Mesenchymal stem cell (in vitro differentiated cells and primary cell): Measurements from ENCODE around the gene BTF3.
"Not testable (repeated sequence)": the region's sequence is repeated elsewhere in the genome, so short reads cannot be mapped to it uniquely, and the experiment has no call there.

Source experiments
- DNase-seq: peaks from one replicate; pipeline ENCODE4 v3.0.0-alpha.2; 2013
- H2AFZ ChIP-seq: one replicate; pipeline ENCODE4 v1.6.1; 2013; ENCODE audit warnings: low read depth, mild to moderate bottlenecking, control low read depth, inconsistent platforms, low read length, moderate library complexity
- H2AK5ac ChIP-seq: 2 replicates; pipeline ENCODE4 v1.6.1; 2013; ENCODE audit warnings: low read length, moderate library complexity, mild to moderate bottlenecking, inconsistent platforms; ENCODE audit not compliant: severe bottlenecking
- H2BK120ac ChIP-seq: one replicate; pipeline ENCODE4 v1.6.1; 2013; ENCODE audit warnings: low read depth, mild to moderate bottlenecking, inconsistent platforms, low read length, moderate library complexity
- H2BK12ac ChIP-seq, 2 experiments: one replicate each; pipeline ENCODE4 v1.6.1; 2013; ENCODE audit warnings: inconsistent platforms in 2 of 2, low read length in 2 of 2, mild to moderate bottlenecking in 2 of 2, moderate library complexity in 2 of 2, control low read depth in 1 of 2
- H2BK15ac ChIP-seq: one replicate; pipeline ENCODE4 v1.6.1; 2013; ENCODE audit warnings: mild to moderate bottlenecking, low read depth, inconsistent platforms; ENCODE audit not compliant: poor library complexity, severe bottlenecking
- H2BK5ac ChIP-seq: 2 replicates; pipeline ENCODE4 v1.6.1; 2013; ENCODE audit warnings: low read depth, mild to moderate bottlenecking, low read length, control low read depth, inconsistent platforms; ENCODE audit not compliant: poor library complexity, severe bottlenecking
- H3K14ac ChIP-seq, 2 experiments: one replicate each; pipeline ENCODE4 v1.6.1; 2013; ENCODE audit warnings: inconsistent platforms in 2 of 2, low read length in 2 of 2, control low read depth in 1 of 2, mild to moderate bottlenecking in 1 of 2, moderate library complexity in 1 of 2
- H3K18ac ChIP-seq, 2 experiments: one replicate each; pipeline ENCODE4 v1.6.1; 2013; ENCODE audit warnings: inconsistent platforms in 2 of 2, low read length in 2 of 2, control low read depth in 1 of 2, low read depth in 1 of 2, mild to moderate bottlenecking in 1 of 2
- H3K23ac ChIP-seq, 2 experiments: one replicate each; pipeline ENCODE4 v1.6.1; 2013; ENCODE audit warnings: inconsistent platforms in 2 of 2, low read length in 2 of 2, mild to moderate bottlenecking in 2 of 2, moderate library complexity in 2 of 2, control low read depth in 1 of 2
- H3K27ac ChIP-seq: 2 replicates; pipeline ENCODE4 v1.5.1; 2013; ENCODE audit warnings: mild to moderate bottlenecking, moderate library complexity, low read length, control low read depth, inconsistent platforms; ENCODE audit not compliant: poor library complexity, severe bottlenecking
- H3K27me3 ChIP-seq, 2 experiments: 2 replicates each; pipeline versions ENCODE4 v1.6.1 to v1.7.0; 2013; ENCODE audit warnings: low read length in 2 of 2, mild to moderate bottlenecking in 2 of 2, moderate library complexity in 2 of 2, control low read depth in 1 of 2, inconsistent platforms in 1 of 2; ENCODE audit not compliant: control insufficient read depth in 1 of 2, insufficient read depth in 1 of 2
- H3K36me3 ChIP-seq, 2 experiments: 2 replicates each; pipeline versions ENCODE4 v1.6.1 to v1.7.0; 2013; ENCODE audit warnings: low read length in 2 of 2, control low read depth in 1 of 2, inconsistent platforms in 1 of 2, low read depth in 1 of 2, mild to moderate bottlenecking in 1 of 2; ENCODE audit not compliant: insufficient read depth in 2 of 2, control insufficient read depth in 1 of 2
- H3K4ac ChIP-seq, 2 experiments: one replicate each; pipeline ENCODE4 v1.6.1; 2013; ENCODE audit warnings: inconsistent platforms in 2 of 2, low read length in 2 of 2, mild to moderate bottlenecking in 2 of 2, moderate library complexity in 2 of 2, control low read depth in 1 of 2, low read depth in 1 of 2
- H3K4me1 ChIP-seq: 2 replicates; pipeline ENCODE4 v1.6.1; 2013; ENCODE audit warnings: low read depth, low read length, control low read depth; ENCODE audit not compliant: control insufficient read depth, insufficient read depth
- H3K4me2 ChIP-seq: 2 replicates; pipeline ENCODE4 v1.6.1; 2013; ENCODE audit warnings: low read length, mild to moderate bottlenecking, inconsistent platforms; ENCODE audit not compliant: poor library complexity, severe bottlenecking
- H3K4me3 ChIP-seq, 2 experiments: 2 replicates each; pipeline versions ENCODE4 v1.5.1 to v1.7.0; 2013; ENCODE audit warnings: low read length in 2 of 2, mild to moderate bottlenecking in 2 of 2, control low read depth in 1 of 2, low read depth in 1 of 2; ENCODE audit not compliant: insufficient read depth in 1 of 2
- H3K79me1 ChIP-seq: replicated peaks from 2 replicates; pipeline ENCODE4 v1.6.1; 2013; ENCODE audit warnings: mild to moderate bottlenecking, control low read depth, low read length, inconsistent platforms; ENCODE audit not compliant: poor library complexity, severe bottlenecking
- H3K9ac ChIP-seq: 2 replicates; pipeline ENCODE4 v1.7.0; 2013; ENCODE audit warnings: mild to moderate bottlenecking, low read length, moderate library complexity
- H3K9me3 ChIP-seq: 2 replicates; pipeline ENCODE4 v1.7.0; 2013; ENCODE audit warnings: mild to moderate bottlenecking, low read length; ENCODE audit not compliant: control insufficient read depth
- H4K8ac ChIP-seq: one replicate; pipeline ENCODE4 v1.6.1; 2013; ENCODE audit warnings: inconsistent platforms, mild to moderate bottlenecking, low read length, moderate library complexity
- H4K91ac ChIP-seq: one replicate; pipeline ENCODE4 v1.6.1; 2013; ENCODE audit warnings: mild to moderate bottlenecking, low read length, inconsistent platforms
- WGBS: methylation state at CpG from one replicate; pipeline ENCODE4 v1.1.7; 2013; ENCODE audit warnings: mixed read lengths; 5-methylcytosine and 5-hydroxymethylcytosine counted together

The BTF3 gene

GRCh38 chr5:73507062-73507461 is 8.8 kb downstream of the BTF3 start:
- no peak for DNase-seq
- Histone ChIP-seq H3K23ac (no peak overlapping the region), H4K8ac (no peak overlapping the region), H3K4me3 (no peak overlapping the region), H2BK15ac (no peak overlapping the region), H3K9me3 (no peaks in the 10 kb centered on the region), H3K27ac (no peak overlapping the region), H2AFZ (no peak overlapping the region), H3K4ac (no peak overlapping the region), H2BK12ac (no peak overlapping the region), H3K27me3 (no peaks in the 10 kb centered on the region), H3K4me2 (no peak overlapping the region), H3K9ac (no peak overlapping the region), H2BK120ac (no peak overlapping the region), H2BK5ac (no peak overlapping the region), H3K4me1 (peaks cover 3% of the 10 kb centered on the region), H3K36me3 (peaks cover 8 to 52% of the 10 kb centered on the region in 2 experiments), H3K14ac (no peak overlapping the region), H3K18ac (no peak overlapping the region), H3K79me1 (peaks cover 2% of the 10 kb centered on the region), H2AK5ac (no peak overlapping the region), H4K91ac (no peak overlapping the region)
- WGBS = 100% methylated on average over 1 of the region's 2 CpGs

- H4K91ac ChIP-seq, H3K14ac ChIP-seq, H2BK12ac ChIP-seq, H3K18ac ChIP-seq, H3K4ac ChIP-seq, H2BK5ac ChIP-seq, H2BK15ac ChIP-seq, H3K9me3 ChIP-seq, H3K23ac ChIP-seq, DNase-seq, H4K8ac ChIP-seq, H2AFZ ChIP-seq, H3K27me3 ChIP-seq, H3K4me1 ChIP-seq, H2AK5ac ChIP-seq, H3K4me2 ChIP-seq, H3K79me1 ChIP-seq, H2BK120ac ChIP-seq, H3K4me3 ChIP-seq, H3K9ac ChIP-seq, H3K27ac ChIP-seq: not testable (repeated sequence)
- H3K36me3 ChIP-seq = peaks cover 8 to 38% of the 10 kb centered on the region in 2 experiments
- WGBS = 97% methylated on average over 26 of the region's 26 CpGs
Observed at GRCh38 chr5:73508521-73508920, 10.3 kb downstream of the BTF3 start.

GRCh38 chr5:73513996-73514395 is 15.8 kb downstream of the BTF3 start:
- Histone ChIP-seq H2AFZ (no peak overlapping the region), H3K4me3 (no peak overlapping the region), H2BK15ac (no peak overlapping the region), H3K27ac (no peak overlapping the region), H3K4ac (no peak overlapping the region), H3K14ac (no peak overlapping the region), H3K27me3 (no peaks in the 10 kb centered on the region), H3K79me1 (no peaks in the 10 kb centered on the region), H3K18ac (no peak overlapping the region), H2BK12ac (no peak overlapping the region), H3K9me3 (no peaks in the 10 kb centered on the region), H3K36me3 (no peaks in the 10 kb centered on the region), H3K4me1 (no peaks in the 10 kb centered on the region), H4K8ac (no peak overlapping the region), H2BK120ac (no peak overlapping the region), H2AK5ac (no peak overlapping the region), H2BK5ac (no peak overlapping the region), H4K91ac (no peak overlapping the region), H3K4me2 (no peak overlapping the region), H3K9ac (no peak overlapping the region), H3K23ac (no peak overlapping the region)
- no peak for DNase-seq
- 95% methylated on average over 2 of the region's 3 CpGs for WGBS

GRCh38 chr5:73514418-73514817 is 16.2 kb downstream of the BTF3 start:
- 95% methylated on average over 2 of the region's 2 CpGs for WGBS
- Histone ChIP-seq H3K36me3 (no peaks in the 10 kb centered on the region), H2AK5ac (no peak overlapping the region), H2BK120ac (no peak overlapping the region), H3K4me2 (no peak overlapping the region), H3K14ac (no peak overlapping the region), H2BK15ac (no peak overlapping the region), H3K9me3 (no peaks in the 10 kb centered on the region), H3K4me3 (no peak overlapping the region), H3K4me1 (no peaks in the 10 kb centered on the region), H2BK5ac (no peak overlapping the region), H3K27ac (no peak overlapping the region), H3K27me3 (no peaks in the 10 kb centered on the region), H4K8ac (no peak overlapping the region), H3K9ac (no peak overlapping the region), H3K4ac (no peak overlapping the region), H2AFZ (no peak overlapping the region), H3K18ac (no peak overlapping the region), H4K91ac (no peak overlapping the region), H2BK12ac (no peak overlapping the region), H3K23ac (no peak overlapping the region), H3K79me1 (no peaks in the 10 kb centered on the region)
- DNase-seq = no peak
